Fibroblast of skin of back (primary cell): ENCODE data around the gene SCLY.

Experiments used
- DNase-seq: peaks from one replicate; pipeline ENCODE4 v3.0.0-alpha.2; 2013

SCLY gene

DNA sequence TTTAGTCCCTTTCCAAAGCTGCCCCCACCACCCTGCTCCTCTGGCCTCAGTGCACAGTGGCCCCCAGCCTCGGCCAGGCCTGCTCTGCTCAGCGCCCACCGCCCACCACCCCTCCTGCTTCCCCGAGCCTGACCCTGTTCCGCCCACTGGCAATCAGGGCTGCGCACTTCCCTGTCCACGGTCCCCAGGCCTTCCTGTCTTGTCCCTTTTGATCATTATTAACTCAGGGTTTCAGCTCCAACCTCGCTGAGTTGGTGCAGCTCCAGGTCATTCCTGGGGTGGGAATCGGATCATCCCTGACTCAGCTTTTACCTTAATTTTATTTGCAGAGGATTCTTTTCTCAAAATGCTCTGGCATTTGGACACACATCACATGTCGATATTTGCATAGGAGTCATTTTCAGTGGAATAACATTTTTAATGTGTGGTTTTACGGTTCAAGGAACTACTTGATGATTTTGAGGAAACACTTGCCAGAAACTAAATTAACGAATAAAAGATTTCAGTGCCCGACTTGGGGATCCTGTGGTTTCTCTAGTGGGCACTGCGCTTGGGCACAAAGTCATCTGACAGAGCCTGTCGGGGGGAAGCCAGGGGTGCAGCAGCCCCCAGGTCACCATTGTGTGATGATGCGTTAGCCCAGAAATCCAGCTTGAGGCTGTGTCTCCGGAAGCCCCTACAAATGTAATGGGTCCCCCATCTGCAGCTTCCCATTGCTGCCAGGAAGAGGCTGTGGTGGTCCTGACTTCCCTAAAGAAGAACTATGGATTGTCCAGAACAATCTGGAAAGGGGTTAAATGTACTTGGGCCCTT, 38.3 kb downstream of the SCLY start:
- DNase-seq = no peak

GRCh38 chr2:238099714-238100048, 38.9 kb downstream of the SCLY start:
- DNase-seq = no peak

DNA sequence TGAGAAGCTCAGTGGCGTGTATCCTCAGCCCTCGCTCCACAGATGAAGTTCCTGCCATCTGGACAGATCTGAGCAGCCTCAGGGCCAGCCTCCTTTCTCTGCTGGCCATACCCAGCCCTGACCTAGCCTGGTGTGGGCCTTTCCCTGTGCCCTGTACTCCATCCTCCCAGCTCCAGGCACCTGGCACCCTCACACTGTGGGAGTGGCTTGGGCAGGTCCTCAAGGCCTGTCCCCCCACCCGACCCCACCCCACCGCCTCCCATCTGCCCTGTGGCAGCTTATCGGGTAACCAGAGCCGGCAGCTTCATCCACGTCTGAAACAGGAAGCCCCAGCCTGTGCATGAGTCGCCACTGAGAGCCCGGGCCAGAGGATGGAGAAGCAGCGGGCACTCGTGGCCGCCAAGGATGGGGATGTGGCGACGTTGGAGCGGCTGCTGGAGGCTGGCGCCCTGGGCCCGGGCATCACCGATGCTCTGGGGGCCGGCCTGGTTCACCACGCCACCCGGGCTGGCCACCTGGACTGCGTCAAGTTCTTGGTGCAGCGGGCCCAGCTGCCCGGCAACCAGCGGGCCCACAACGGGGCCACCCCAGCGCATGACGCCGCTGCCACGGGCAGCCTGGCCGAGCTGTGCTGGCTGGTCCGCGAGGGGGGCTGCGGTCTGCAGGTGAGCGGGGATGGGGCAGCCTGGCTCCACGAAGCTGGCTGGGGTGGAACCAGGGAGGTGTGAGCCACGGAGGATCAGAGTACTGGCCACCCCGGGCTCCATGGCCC, 39.4 kb downstream of the SCLY start, which contains the start of gene ESPNL:
ESPNL (plus strand) TSS at position 292 of the 772 bp plus-strand sequence; CDS start at position 372, 80 bp downstream.
- no peak for DNase-seq

DNA sequence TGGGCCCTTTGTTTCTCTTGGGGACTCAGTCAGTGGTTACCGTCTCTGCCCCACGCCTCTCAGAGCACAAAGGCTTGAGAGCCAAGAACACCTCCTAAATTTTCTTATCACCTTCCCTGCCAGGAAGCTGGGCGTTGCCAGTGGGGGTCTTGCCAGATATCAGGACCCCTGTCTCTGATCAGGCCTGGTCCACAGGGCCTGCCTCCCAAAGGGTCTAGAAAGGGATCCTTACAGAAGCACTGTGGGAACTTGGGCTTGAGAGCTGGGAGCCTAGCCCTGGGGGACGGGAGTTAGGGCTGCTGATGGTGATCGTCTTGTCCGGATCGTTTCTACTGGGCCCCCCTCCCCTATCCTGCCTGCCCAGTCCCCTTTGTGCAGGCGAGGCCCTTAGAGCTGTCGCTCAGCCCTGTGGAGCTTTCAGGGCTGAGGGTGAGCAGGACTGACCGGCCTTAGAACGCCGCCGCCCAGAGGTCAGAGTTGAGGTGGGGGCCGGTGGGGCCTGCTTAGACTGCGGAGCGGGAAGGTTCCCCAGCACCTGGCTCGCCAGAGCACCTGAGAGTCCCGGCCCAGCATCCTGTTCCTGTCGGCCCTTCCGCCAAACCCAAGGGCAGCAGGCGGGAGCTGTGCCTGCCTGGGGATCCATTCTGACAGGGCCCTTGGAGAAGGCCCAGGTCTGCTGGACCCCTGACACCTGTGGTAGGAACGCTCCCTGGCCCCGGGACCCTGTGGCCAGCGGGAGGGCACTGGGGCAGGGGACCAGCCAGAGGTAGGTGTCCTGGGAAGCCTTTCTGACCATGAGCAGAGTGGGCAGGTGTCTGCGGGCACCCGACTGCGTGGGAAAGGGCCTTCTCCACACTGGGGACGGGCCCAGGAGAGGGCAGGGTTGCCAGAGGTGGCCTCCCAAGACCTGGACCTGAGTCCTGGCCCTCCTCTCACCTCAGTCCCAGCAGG, 40.3 kb downstream of the SCLY start:
- DNase-seq = no peak

- no peak for DNase-seq
Measured at GRCh38 chr2:238101891-238102841, 41.4 kb downstream of the SCLY start.

DNA sequence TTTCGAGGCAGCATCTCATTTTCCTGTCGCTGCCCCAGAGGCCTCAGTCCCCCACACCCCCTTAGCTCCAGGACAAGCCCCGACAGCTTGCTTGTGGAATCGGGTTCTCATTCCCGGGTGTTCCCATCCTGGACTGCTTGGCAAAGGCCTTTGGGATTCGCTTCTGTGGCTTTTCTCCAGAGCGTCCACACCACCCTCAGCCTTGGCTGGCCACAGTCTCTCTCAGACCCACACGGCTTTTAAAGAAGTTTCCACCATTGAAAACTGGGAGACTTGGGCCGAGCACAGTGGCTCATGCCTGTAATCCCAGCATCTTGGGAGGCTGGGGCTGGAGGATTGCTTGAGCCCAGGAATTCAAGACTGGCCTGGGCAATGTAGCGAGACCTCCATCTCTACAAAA, 42.1 kb downstream of the SCLY start:
- no peak for DNase-seq

DNA sequence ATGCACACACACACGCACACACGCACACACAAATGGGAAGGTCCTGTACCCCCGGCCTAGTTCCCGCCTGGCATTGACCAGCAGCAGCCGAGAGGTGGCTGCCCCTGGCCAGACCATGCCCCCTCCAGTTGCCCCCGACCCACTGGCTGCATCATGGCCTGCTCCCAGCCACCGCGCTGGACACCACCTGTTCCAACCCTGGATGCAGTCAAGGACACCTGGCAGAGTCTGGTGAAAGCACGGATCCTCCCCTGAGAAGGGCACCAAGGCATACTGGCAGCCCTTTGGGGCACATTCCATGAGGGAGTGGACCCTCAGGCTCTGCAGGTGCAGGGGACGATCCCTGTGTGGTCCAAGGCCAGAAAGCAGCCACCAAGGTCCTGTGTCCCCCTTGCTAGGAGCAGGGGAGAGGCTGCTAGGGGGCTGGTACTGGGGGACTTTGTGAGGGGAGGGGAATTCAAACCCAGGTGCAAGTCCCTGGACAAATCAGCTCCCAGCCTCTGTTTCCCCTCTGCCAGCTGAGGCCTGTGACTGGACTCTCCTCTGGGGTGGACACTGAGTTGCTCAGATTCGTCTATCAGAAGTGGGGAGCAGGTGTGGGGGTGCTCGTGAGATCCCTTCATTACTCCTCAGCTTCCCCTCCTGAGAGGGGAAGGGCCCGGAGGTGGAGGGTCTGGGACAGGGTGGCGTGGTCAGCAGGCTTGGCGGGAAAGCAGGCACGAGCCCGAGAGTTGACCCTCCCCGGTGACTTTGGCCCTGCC, 42.8 kb downstream of the SCLY start:
- no peak for DNase-seq

DNA sequence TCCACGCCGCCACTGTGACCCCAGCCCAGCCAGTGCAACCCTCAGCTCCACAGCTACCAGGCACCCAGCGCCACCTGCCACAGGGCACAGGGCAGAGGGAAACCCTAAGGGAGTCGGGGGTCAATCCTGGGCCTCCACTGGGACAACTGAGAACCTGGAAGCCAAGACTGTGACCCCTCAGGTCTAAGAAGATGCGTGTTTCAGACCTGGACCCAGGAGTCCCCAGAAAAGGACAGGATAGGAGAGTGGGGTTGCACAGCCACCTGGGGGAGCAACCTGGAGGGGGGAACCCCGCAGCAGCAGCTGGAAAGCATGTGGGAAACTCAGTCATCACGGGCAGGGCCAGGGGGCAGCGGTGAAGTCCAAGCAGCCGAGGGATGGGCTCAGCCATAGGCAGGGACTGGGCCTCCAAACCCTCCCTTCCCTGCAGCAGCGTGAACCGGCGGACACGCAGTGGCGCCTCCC, 43.5 kb downstream of the SCLY start:
- DNase-seq = no peak

DNA sequence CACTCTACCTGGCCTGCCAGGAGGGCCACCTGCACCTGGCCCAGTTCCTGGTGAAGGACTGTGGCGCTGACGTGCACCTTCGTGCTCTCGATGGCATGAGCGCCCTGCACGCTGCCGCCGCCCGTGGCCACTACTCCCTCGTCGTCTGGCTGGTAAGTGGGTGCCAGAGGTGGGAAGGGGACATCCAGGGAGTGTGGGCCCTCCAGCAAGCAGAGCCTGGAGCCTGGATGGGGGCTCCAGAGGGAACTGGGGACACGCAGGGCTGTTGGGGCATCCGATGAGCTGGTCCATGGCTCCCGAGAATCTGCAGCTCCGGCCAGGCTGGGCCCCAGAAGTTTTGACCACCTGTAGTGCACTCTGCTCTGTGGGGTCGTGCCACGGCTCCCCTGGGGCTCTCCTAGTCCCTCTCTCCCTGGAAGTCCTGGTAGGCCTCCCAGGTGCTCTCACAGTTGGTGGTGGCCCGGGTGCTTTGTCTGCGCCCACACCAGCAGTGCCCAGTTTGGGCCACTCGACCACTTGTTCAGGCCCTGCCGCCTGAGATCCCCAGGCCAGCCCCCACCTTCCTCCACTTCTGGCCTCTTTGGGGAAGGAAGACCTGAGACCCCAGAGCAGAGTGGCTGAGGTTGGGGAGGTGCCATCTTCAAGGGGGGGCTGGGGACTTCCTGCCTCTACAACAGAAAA, 44.0 kb downstream of the SCLY start:
- no peak for DNase-seq

GRCh38 chr2:238105506-238106338, 44.9 kb downstream of the SCLY start:
- no peak for DNase-seq

DNA sequence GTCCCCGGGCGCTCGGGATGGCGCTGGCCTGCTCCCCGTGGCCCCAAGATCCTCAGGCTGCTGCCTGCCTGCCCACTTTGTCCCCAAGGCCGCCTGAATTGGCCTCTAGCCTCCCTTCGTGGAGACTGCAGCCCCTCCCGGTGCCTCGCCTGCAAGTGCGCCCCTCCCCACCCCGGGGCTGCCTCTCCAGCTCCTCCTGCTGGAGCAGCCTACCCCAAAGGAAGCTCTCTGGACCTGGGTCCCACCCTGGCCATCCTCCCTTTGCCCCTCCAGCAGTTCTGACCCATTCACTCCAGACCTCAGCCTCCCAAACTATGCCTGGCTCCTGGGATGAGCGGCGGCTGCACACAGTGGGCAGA, 45.5 kb downstream of the SCLY start:
- no peak for DNase-seq

- DNase-seq = no peak
Measured at GRCh38 chr2:238106698-238107524, 46.1 kb downstream of the SCLY start.

GRCh38 chr2:238107525-238108422, 47.0 kb downstream of the SCLY start:
- no peak for DNase-seq

DNA sequence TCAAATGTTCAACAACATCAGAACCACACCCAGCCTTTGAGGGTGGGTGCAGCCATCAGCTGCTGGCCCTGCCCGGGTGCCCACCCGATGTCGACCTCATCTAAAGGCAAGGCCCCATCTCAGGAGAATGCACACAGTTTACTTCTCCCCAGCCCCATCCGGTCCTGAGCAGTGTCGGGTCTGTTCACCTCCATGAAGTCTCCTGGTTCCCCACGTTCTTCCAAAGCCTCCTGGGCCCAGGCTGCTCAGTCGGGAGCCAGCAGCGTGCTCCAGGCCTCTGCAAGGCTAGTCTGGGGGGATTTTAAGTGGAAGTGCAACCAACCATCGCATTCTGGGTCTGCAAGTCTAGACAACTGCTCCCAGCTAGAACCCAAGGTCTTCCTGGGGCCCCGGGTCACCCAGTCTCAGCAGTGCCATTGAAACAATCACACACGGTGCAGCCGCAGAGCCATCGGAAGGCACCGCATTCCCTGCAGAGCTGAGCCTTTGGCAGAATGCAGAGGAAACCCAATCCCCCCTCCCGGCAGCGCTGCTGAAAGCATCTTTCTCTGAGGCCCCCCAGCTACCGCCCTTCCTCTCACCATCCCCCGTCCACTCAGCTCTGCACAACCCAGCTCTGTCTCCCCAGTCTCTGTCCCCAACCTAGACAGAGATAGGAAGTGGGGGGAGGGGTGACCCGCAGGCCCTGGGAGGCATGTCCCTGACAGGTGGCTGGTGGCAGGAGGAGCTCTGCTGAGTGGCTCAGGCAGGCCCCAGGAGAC, 47.8 kb downstream of the SCLY start:
- DNase-seq = no peak

GRCh38 chr2:238113611-238114010, 52.8 kb downstream of the SCLY start:
- DNase-seq = no peak

- DNase-seq = no peak
Measured at GRCh38 chr2:238114331-238114841, 53.6 kb downstream of the SCLY start.
